Endodermal cell (in vitro differentiated cells): ENCODE data around the gene SEMA5A. TPM values are rescaled to one million over a fixed set of nuclear protein-coding genes. Genes with fewer than 3 reads are reported as not detected.

ENCODE experiments used
- DNase-seq: peaks from one replicate; pipeline ENCODE4 v3.0.0-alpha.2; 2017
- H3K27ac ChIP-seq: 2 replicates; pipeline ENCODE4 v1.5.1; 2013; ENCODE audit warnings: mild to moderate bottlenecking, low read depth, low read length, moderate library complexity
- H3K27me3 ChIP-seq: 2 replicates; pipeline ENCODE4 v1.6.1; 2013; ENCODE audit warnings: mild to moderate bottlenecking, low read length, moderate library complexity; ENCODE audit not compliant: insufficient read depth, control insufficient read depth, poor library complexity, severe bottlenecking
- H3K36me3 ChIP-seq: 2 replicates; pipeline ENCODE4 v1.7.0; 2013; ENCODE audit warnings: mild to moderate bottlenecking, low read length, moderate library complexity; ENCODE audit not compliant: control insufficient read depth, insufficient read depth
- H3K4me1 ChIP-seq: one replicate; pipeline ENCODE4 v1.7.0; 2013; ENCODE audit warnings: low read length; ENCODE audit not compliant: control insufficient read depth, insufficient read depth
- H3K4me3 ChIP-seq: 2 replicates; pipeline ENCODE4 v1.5.1; 2013; ENCODE audit warnings: mild to moderate bottlenecking, low read length, moderate library complexity
- H3K9ac ChIP-seq: 2 replicates; pipeline ENCODE4 v1.6.1; 2013; ENCODE audit warnings: mild to moderate bottlenecking, low read length, moderate library complexity; ENCODE audit not compliant: poor library complexity, severe bottlenecking; ENCODE audit errors: extremely low read depth
- H3K9me3 ChIP-seq: 2 replicates; pipeline ENCODE4 v1.6.1; 2013; ENCODE audit warnings: mild to moderate bottlenecking, low read length, moderate library complexity; ENCODE audit not compliant: control insufficient read depth
- H3K27ac Mint-ChIP-seq: 2 replicates; pipeline ENCODE4 v1.8.0; 2020; ENCODE audit warnings: mixed read lengths
- H3K27me3 Mint-ChIP-seq: 2 replicates; pipeline ENCODE4 v1.8.0; 2021; ENCODE audit warnings: mild to moderate bottlenecking, mixed read lengths; ENCODE audit not compliant: insufficient read depth
- H3K36me3 Mint-ChIP-seq: 2 replicates; pipeline ENCODE4 v1.8.0; 2020; ENCODE audit warnings: low read depth, mixed read lengths
- H3K4me1 Mint-ChIP-seq: 2 replicates; pipeline ENCODE4 v1.8.0; 2020; ENCODE audit warnings: mixed read lengths
- H3K4me3 Mint-ChIP-seq: 2 replicates; pipeline ENCODE4 v1.8.0; 2020; ENCODE audit warnings: mild to moderate bottlenecking, moderate library complexity, mixed read lengths
- H3K9me3 Mint-ChIP-seq: 2 replicates; pipeline ENCODE4 v1.8.0; 2020; ENCODE audit warnings: mild to moderate bottlenecking, mixed read lengths
- CTCF ChIP-seq: fragments of 200-600 bp; sonication (generic); conservative IDR thresholded peaks from 2 replicates; pipeline ENCODE4 v1.5.0; 2021; ENCODE audit warnings: antibody characterized with exemption, mild to moderate bottlenecking
- WGBS, 2 experiments: methylation state at CpG; one replicate each; pipeline versions ENCODE4 v1.1.5 to v1.1.7; 2013; ENCODE audit warnings: missing lambda C conversion rate in 2 of 2, mixed read lengths in 1 of 2; ENCODE audit not compliant: insufficient coverage in 1 of 2, insufficient read length in 1 of 2; 5-methylcytosine and 5-hydroxymethylcytosine counted together
- total RNA-seq, 2 donors: library from RNA; stranded (reverse); fragmentation: NEBNext Ultra II Directional in 1 of 2; extraction: Animal tissue kit (Norgen Biotek cat#: 25700) in 1 of 2; gene quantifications; 2 replicates in 1 of 2; 3 replicates in 1 of 2; pipeline ENCODE4 v1.2.1, GENCODE V29; 2021

SEMA5A gene
- total RNA-seq, 2 donors from 2014 or later = 46.8 to 77.8 TPM

GRCh38 chr5:9124071-9124470 is 421.8 kb downstream of the SEMA5A start:
- no peaks in the 10 kb centered on the region for H3K27me3 Mint-ChIP-seq
- DNase-seq = no peak
- no peaks in the 10 kb centered on the region for H3K9me3 Mint-ChIP-seq
- H3K4me3 Mint-ChIP-seq = no peak overlapping the region
- H3K36me3 Mint-ChIP-seq = peaks cover 13% of the 10 kb centered on the region
- Histone ChIP-seq H3K4me3 (no peak overlapping the region), H3K9me3 (no peaks in the 10 kb centered on the region), H3K4me1 (peaks cover 4% of the 10 kb centered on the region), H3K27ac (no peak overlapping the region), H3K9ac (no peak overlapping the region), H3K27me3 (no peaks in the 10 kb centered on the region), H3K36me3 (peaks cover 10% of the 10 kb centered on the region)
- H3K27ac Mint-ChIP-seq = no peak overlapping the region
- no peak for TF ChIP-seq CTCF
- H3K4me1 Mint-ChIP-seq = peaks cover 9% of the 10 kb centered on the region
- WGBS, 2 experiments = 73 to 89% methylated on average over 2 to 3 of the region's 3 CpGs

- no peak overlapping the region for H3K27ac Mint-ChIP-seq
- H3K4me1 Mint-ChIP-seq = peaks cover 9% of the 10 kb centered on the region
- H3K9me3 Mint-ChIP-seq = no peaks in the 10 kb centered on the region
- Histone ChIP-seq H3K4me1 (peaks cover 4% of the 10 kb centered on the region), H3K4me3 (no peak overlapping the region), H3K9me3 (no peaks in the 10 kb centered on the region), H3K27me3 (no peaks in the 10 kb centered on the region), H3K9ac (no peak overlapping the region), H3K36me3 (peaks cover 22% of the 10 kb centered on the region), H3K27ac (no peak overlapping the region)
- H3K4me3 Mint-ChIP-seq = no peak overlapping the region
- DNase-seq = no peak
- no peaks in the 10 kb centered on the region for H3K27me3 Mint-ChIP-seq
- H3K36me3 Mint-ChIP-seq = peaks cover 23% of the 10 kb centered on the region
- 94 to 98% methylated on average over 12 to 16 of the region's 16 CpGs for WGBS, 2 experiments
- TF ChIP-seq CTCF = no peak
Measured at GRCh38 chr5:9122528-9122927, 423.3 kb downstream of the SEMA5A start.

DNA sequence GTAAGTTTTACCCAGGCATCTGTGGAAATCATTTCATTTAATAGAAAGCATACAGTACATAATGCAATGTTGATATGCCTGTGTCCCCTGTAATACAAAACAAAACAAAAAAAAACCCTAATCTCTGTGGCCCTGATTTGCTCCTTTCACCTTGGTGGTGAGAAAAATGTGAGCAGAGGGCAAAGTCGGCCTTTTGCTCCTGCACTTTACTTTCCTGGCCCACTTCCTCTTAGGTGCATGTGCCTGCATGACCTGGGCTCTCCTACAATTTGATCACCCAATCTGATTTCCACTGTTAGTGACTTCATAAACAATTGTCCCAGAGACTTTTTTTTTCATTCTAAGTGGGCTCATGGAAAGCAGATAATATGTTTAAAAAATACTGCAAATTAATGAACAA is 424.3 kb downstream of the SEMA5A start:
- H3K4me3 ChIP-seq = peak overlapping the region; percentile 4
- no peak for TF ChIP-seq CTCF
- no peak for DNase-seq
- Mint-ChIP-seq H3K9me3 (no peaks in the 10 kb centered on the region), H3K27me3 (no peaks in the 10 kb centered on the region), H3K4me3 (no peak overlapping the region), H3K36me3 (peaks cover 30% of the 10 kb centered on the region), H3K27ac (no peak overlapping the region), H3K4me1 (peaks cover 9% of the 10 kb centered on the region)
- H3K27me3 ChIP-seq = no peaks in the 10 kb centered on the region
- peaks cover 31% of the 10 kb centered on the region for H3K36me3 ChIP-seq
- no peaks in the 10 kb centered on the region for H3K9me3 ChIP-seq
- 83 to 88% methylated on average over 1 of the region's 1 CpG for WGBS, 2 experiments
- peaks cover 4% of the 10 kb centered on the region for H3K4me1 ChIP-seq
- H3K9ac ChIP-seq = no peak overlapping the region
- H3K27ac ChIP-seq = no peak overlapping the region
